ENCODE measurements around the gene AGBL4.

GRCh38 chr1:48563021-48563420, 1460.7 kb downstream of the AGBL4 start:
- TF ChIP-seq, protein P1, sequence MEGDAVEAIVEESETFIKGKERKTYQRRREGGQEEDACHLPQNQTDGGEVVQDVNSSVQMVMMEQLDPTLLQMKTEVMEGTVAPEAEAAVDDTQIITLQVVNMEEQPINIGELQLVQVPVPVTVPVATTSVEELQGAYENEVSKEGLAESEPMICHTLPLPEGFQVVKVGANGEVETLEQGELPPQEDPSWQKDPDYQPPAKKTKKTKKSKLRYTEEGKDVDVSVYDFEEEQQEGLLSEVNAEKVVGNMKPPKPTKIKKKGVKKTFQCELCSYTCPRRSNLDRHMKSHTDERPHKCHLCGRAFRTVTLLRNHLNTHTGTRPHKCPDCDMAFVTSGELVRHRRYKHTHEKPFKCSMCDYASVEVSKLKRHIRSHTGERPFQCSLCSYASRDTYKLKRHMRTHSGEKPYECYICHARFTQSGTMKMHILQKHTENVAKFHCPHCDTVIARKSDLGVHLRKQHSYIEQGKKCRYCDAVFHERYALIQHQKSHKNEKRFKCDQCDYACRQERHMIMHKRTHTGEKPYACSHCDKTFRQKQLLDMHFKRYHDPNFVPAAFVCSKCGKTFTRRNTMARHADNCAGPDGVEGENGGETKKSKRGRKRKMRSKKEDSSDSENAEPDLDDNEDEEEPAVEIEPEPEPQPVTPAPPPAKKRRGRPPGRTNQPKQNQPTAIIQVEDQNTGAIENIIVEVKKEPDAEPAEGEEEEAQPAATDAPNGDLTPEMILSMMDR (IDR thresholded peaks at IDR 0.05), result no peak
- no peak for TF ChIP-seq POLR2A (IDR thresholded peaks at IDR 0.05)
- no peak for TF ChIP-seq EP300 (IDR thresholded peaks at IDR 0.05)
